HL-60 (cell line): ENCODE results near the gene CADM1.

ENCODE experiments used
- DNase-seq, 2 experiments: peaks; one replicate each; pipeline ENCODE4 v3.0.0-alpha.2; 2010 to 2020; ENCODE audit warnings: low read depth in 1 of 2, low spot score in 1 of 2
- H3K27ac ChIP-seq: fragments of 250-450 bp; sonication (Bioruptor Pico); replicated peaks from 2 replicates; pipeline ENCODE4 v1.5.1; 2020; ENCODE audit warnings: mild to moderate bottlenecking, moderate library complexity
- H3K27me3 ChIP-seq: fragments of 250-450 bp; sonication (Bioruptor Pico); 2 replicates; pipeline ENCODE4 v1.5.1; 2021; ENCODE audit warnings: mild to moderate bottlenecking, moderate library complexity; ENCODE audit not compliant: insufficient read depth, poor library complexity, severe bottlenecking
- H3K4me3 ChIP-seq: replicated peaks from 2 replicates; pipeline ENCODE4 v1.5.1; 2011; ENCODE audit warnings: mild to moderate bottlenecking, control low read depth, low read length; ENCODE audit not compliant: insufficient read depth
- CTCF ChIP-seq: IDR thresholded peaks from one replicate; pipeline ENCODE4 v1.5.1; 2011; ENCODE audit warnings: low read length, control low read depth, inconsistent platforms; ENCODE audit not compliant: insufficient read depth
- GABPA ChIP-seq: IDR thresholded peaks from 2 replicates; pipeline ENCODE4 v1.6.1; 2012; ENCODE audit warnings: low read depth
- POLR2AphosphoS5 ChIP-seq: IDR thresholded peaks from 2 replicates; pipeline ENCODE4 v1.6.1; 2012; ENCODE audit warnings: low read depth
- REST ChIP-seq: IDR thresholded peaks from 2 replicates; pipeline ENCODE4 v1.6.1; 2012; ENCODE audit warnings: low read depth; ENCODE audit not compliant: insufficient replicate concordance
- SPI1 ChIP-seq: IDR thresholded peaks from 2 replicates; pipeline ENCODE4 v1.6.1; 2012; ENCODE audit warnings: low read depth, mild to moderate bottlenecking, borderline replicate concordance

Gene CADM1

DNA sequence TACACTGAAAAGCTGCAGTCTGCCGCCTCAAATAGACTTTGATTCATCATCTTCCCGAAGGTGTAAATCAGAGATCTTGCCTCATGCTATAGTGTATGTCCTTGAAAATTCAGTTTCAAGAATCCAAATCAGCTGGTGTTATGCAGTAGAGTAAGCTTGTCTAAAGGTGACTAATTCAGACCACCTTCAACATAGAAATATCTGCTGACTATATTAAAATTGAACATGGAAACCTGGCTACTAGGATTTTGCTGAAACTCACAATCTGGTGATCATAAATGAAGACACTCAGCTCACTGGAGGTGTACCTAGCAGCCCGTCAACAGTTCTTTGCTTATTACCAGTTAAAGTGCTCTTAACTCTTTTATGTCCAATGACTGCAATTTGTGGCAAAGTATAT is 266.6 kb downstream of the CADM1 start:
- H3K4me3 ChIP-seq, result no peak overlapping the region
- H3K27me3 ChIP-seq, result no peaks in the 10 kb centered on the region
- H3K27ac ChIP-seq, result no peak overlapping the region
- DNase-seq, result no peak
- no peak for TF ChIP-seq POLR2AphosphoS5
- no peak for TF ChIP-seq SPI1
- TF ChIP-seq REST, result no peak
- no peak for TF ChIP-seq GABPA
- no peak for TF ChIP-seq CTCF

DNA sequence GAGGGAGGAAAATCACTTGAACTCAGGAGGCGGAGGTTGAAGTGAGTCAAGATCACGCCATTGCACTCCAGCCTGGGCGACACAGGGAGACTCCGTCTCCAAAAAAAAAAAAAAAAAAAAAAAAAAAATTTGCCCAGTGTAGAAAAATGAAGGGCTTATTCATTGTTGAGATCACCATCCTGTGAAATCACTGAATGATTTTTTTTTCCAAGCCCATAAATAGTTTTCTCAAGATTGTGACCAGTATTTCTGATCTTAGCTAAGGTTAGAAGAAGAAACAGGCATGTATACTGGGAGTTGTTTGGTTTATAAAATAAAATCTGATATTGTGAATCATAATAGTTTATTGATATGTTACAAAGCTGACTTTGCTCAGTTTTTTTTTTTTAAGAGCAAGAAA is 269.4 kb downstream of the CADM1 start:
- Histone ChIP-seq H3K27me3 (no peaks in the 10 kb centered on the region), H3K4me3 (no peak overlapping the region), H3K27ac (no peak overlapping the region)
- DNase-seq, result no peak
- TF ChIP-seq REST (no peak), POLR2AphosphoS5 (no peak), GABPA (no peak), SPI1 (no peak), CTCF (no peak)

DNA sequence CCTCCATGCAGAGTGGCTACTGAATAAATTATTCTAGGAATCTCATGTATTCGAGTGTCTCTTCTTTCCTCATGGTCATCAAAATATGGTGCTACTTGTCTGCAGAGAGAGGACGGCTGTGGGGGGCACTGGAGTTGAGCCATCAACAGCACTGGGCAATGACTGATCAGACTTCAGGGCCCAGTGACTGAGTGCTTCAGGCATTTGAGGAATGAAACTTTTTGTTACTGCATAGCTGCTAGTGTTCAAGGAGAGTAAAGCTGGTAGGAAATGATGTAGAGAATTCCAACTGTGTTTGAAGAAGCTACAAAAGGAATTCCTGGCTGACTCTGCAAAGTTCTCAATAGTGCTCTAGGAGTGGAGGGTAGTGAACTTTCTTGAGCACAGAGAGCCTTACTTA is 277.7 kb downstream of the CADM1 start:
- no peak overlapping the region for H3K27ac ChIP-seq
- no peak overlapping the region for H3K4me3 ChIP-seq
- no peak for DNase-seq
- H3K27me3 ChIP-seq, result peaks cover 3% of the 10 kb centered on the region
- TF ChIP-seq POLR2AphosphoS5, result no peak
- TF ChIP-seq CTCF, result no peak
- TF ChIP-seq GABPA, result no peak
- TF ChIP-seq REST, result no peak
- no peak for TF ChIP-seq SPI1
